A549 (cell line): ENCODE results near the gene ABCB7.

Source experiments
- CTCF ChIP-seq: fragments of >200 bp; sonication (Bioruptor Twin); formaldehyde crosslinking; IDR thresholded peaks from 3 replicates; pipeline ENCODE4 v1.5.1; 2016
- NR3C1 ChIP-seq: fragments of >200 bp; sonication (Bioruptor Twin); formaldehyde crosslinking; IDR thresholded peaks from 3 replicates; pipeline ENCODE4 v1.6.1; 2017

DNA sequence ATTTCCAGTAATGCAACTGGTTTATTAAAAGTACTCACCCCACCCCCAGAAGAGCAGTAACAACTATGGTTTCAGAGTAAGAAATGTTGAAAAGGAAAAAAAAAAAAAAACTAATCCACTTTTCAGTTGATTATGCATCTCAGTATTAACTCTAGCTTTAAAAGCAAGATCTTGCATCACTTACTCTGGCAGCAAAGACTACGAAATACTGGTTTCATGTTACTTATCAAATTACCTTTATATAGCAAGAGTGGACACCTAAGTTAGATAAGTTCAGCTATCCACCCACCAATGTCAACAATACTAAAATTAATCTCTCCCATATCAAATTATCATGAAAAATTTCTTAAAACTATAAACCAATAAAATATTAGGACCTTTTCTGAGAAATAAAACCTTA is 105.0 kb downstream of the ABCB7 start:
- no peak for TF ChIP-seq NR3C1
- no peak for TF ChIP-seq CTCF
